ENCODE data around the gene GARIN5B.

The GARIN5B gene

DNA sequence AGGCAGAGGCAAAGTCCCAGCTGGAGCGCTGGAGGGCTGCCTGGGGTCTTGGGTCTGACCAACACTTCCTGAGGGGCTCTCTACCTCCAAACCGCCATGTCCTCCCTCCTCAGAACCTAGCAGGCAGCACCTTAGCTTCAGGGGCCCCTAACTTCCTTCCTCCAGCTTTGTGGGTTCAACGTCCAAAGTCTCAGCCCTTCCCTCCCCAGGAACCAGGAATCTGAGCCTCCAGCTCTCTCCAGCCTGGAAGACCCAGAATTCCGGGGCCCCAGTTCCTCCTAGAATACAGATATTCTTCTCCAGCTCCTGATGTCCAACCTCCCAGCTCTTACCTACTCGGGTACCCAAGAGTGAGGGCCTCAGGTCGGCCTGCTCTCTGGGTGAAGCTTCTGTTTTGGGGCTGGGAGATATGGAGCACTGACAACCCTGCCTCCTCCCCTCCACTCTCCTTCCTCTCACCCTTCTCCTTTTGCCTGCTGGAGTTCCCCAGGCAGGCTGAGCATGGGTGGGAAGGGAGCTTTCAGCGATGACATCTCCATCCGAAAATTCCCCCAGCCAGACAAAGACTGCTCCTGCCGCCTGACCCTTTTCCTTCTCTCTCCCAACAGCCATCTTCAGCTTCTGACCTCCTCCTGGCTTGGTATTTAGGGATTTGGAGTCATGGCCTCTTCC lies 41.5 kb downstream of the GARIN5B start:
- no peak overlapping the region for H3K9ac ChIP-seq (ENCODE audit: low read length)
- H3K4me3 ChIP-seq (ENCODE audit: low read length): no peak overlapping the region
- no peaks in the 10 kb centered on the region for H3K79me2 ChIP-seq (ENCODE audit: low read length)
- DNase-seq: no peak
- H3K36me3 ChIP-seq (replicated peaks; ENCODE audit: insufficient read depth, low read length): no peaks in the 10 kb centered on the region
- H3K9me2 ChIP-seq (replicated peaks; ENCODE audit: insufficient read depth, low read length): no peaks in the 10 kb centered on the region
- H3K27me3 ChIP-seq (replicated peaks; ENCODE audit: insufficient read depth, low read length): no peaks in the 10 kb centered on the region
- no peaks in the 10 kb centered on the region for H3K9me3 ChIP-seq (replicated peaks; ENCODE audit: insufficient read depth, low read length)
- no peak overlapping the region for H3K27ac ChIP-seq (ENCODE audit: low read length)
- no peaks in the 10 kb centered on the region for H3K4me1 ChIP-seq (ENCODE audit: low read length)
- TF ChIP-seq CTCF (IDR thresholded peaks at IDR 0.05; ENCODE audit: low read length) (no peak), EZH2 (optimal IDR thresholded peaks at IDR 0.05; ENCODE audit: low read depth, low read length) (no peak), EZH2phosphoT487 (IDR thresholded peaks at IDR 0.05; ENCODE audit: low read length) (no peak)
- no peak overlapping the region for H3K4me2 ChIP-seq (ENCODE audit: low read depth, low read length)
- no peaks in the 10 kb centered on the region for H4K20me1 ChIP-seq (ENCODE audit: insufficient read depth, low read length)
- no peak overlapping the region for H2AFZ ChIP-seq (ENCODE audit: low read length)
- H3F3A ChIP-seq (ENCODE audit: insufficient read depth, low read length): no peaks in the 10 kb centered on the region

- H4K20me1 ChIP-seq (ENCODE audit: insufficient read depth, low read length): no peaks in the 10 kb centered on the region
- no peaks in the 10 kb centered on the region for H3F3A ChIP-seq (ENCODE audit: insufficient read depth, low read length)
- DNase-seq: no peak
- no peaks in the 10 kb centered on the region for H3K79me2 ChIP-seq (ENCODE audit: low read length)
- no peaks in the 10 kb centered on the region for H3K9me3 ChIP-seq (replicated peaks; ENCODE audit: insufficient read depth, low read length)
- no peak overlapping the region for H3K9ac ChIP-seq (ENCODE audit: low read length)
- no peak overlapping the region for H3K4me2 ChIP-seq (ENCODE audit: low read depth, low read length)
- H3K27ac ChIP-seq (ENCODE audit: low read length): no peak overlapping the region
- TF ChIP-seq EZH2phosphoT487 (IDR thresholded peaks at IDR 0.05; ENCODE audit: low read length) (no peak), EZH2 (optimal IDR thresholded peaks at IDR 0.05; ENCODE audit: low read depth, low read length) (no peak), CTCF (IDR thresholded peaks at IDR 0.05; ENCODE audit: low read length) (no peak)
- no peaks in the 10 kb centered on the region for H3K4me1 ChIP-seq (ENCODE audit: low read length)
- H3K9me2 ChIP-seq (replicated peaks; ENCODE audit: insufficient read depth, low read length): no peaks in the 10 kb centered on the region
- H3K36me3 ChIP-seq (replicated peaks; ENCODE audit: insufficient read depth, low read length): no peaks in the 10 kb centered on the region
- H3K4me3 ChIP-seq (ENCODE audit: low read length): no peak overlapping the region
- no peak overlapping the region for H2AFZ ChIP-seq (ENCODE audit: low read length)
- H3K27me3 ChIP-seq (replicated peaks; ENCODE audit: insufficient read depth, low read length): no peaks in the 10 kb centered on the region
Measured at GRCh38 chr19:55320844-55321419, 42.1 kb downstream of the GARIN5B start.

GRCh38 chr19:55319785-55320184 lies 43.3 kb downstream of the GARIN5B start:
- H3K4me3 ChIP-seq (ENCODE audit: low read length): no peak overlapping the region
- H4K20me1 ChIP-seq (ENCODE audit: insufficient read depth, low read length): no peaks in the 10 kb centered on the region
- no peaks in the 10 kb centered on the region for H3K4me1 ChIP-seq (ENCODE audit: low read length)
- no peaks in the 10 kb centered on the region for H3K36me3 ChIP-seq (replicated peaks; ENCODE audit: insufficient read depth, low read length)
- no peak overlapping the region for H3K27ac ChIP-seq (ENCODE audit: low read length)
- no peaks in the 10 kb centered on the region for H3F3A ChIP-seq (ENCODE audit: insufficient read depth, low read length)
- no peaks in the 10 kb centered on the region for H3K79me2 ChIP-seq (ENCODE audit: low read length)
- DNase-seq: no peak
- H2AFZ ChIP-seq (ENCODE audit: low read length): no peak overlapping the region
- no peaks in the 10 kb centered on the region for H3K9me3 ChIP-seq (replicated peaks; ENCODE audit: insufficient read depth, low read length)
- H3K4me2 ChIP-seq (ENCODE audit: low read depth, low read length): no peak overlapping the region
- TF ChIP-seq CTCF (IDR thresholded peaks at IDR 0.05; ENCODE audit: low read length) (no peak), EZH2phosphoT487 (IDR thresholded peaks at IDR 0.05; ENCODE audit: low read length) (no peak), EZH2 (optimal IDR thresholded peaks at IDR 0.05; ENCODE audit: low read depth, low read length) (no peak)
- no peaks in the 10 kb centered on the region for H3K27me3 ChIP-seq (replicated peaks; ENCODE audit: insufficient read depth, low read length)
- H3K9me2 ChIP-seq (replicated peaks; ENCODE audit: insufficient read depth, low read length): no peaks in the 10 kb centered on the region
- no peak overlapping the region for H3K9ac ChIP-seq (ENCODE audit: low read length)
